HG03439 (cell line): ENCODE data around the gene STAC3.

Source experiments
- ATAC-seq: cut with Tn5 transposase; IDR thresholded peaks from one replicate; pipeline ENCODE4 v1.9.1; 2021; ENCODE audit warnings: mild to moderate bottlenecking, moderate library complexity; ENCODE audit not compliant: unreplicated experiment

Gene STAC3

DNA sequence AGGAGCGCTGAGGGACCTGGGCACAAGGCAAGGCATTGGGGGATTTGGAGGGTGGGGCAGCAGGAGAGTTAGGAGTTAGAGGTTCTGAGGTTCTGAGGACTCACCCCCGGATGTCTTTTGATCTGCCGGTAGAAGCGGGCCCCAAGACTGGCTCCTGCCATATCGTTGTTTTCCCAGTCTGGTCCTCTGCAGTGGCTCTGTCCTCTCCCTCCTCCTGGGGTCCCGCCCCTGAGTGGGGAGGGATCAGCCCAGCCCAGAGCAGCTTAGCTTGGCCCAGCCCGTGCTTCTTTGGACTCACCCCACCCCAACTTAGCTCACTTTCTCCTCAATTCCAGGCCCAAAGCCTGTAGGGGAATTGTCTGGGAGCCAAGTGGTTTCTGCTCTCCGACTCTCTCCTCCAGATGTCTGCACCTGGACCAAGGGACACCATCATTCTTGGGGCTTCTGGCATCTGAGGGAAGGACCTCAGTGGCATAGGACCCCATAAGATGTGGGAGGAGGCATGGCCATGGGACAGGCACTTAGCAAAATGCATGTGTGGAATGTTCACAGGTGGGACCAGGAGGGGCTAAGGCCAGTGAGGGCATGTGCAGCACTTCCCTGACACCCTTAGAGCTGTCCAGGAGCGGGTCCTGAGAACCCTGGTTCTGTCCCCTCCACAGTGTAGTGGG, 13.9 kb downstream of the STAC3 start:
- no peak for ATAC-seq

GRCh38 chr12:57236201-57236924, 14.6 kb downstream of the STAC3 start:
- ATAC-seq = no peak

DNA sequence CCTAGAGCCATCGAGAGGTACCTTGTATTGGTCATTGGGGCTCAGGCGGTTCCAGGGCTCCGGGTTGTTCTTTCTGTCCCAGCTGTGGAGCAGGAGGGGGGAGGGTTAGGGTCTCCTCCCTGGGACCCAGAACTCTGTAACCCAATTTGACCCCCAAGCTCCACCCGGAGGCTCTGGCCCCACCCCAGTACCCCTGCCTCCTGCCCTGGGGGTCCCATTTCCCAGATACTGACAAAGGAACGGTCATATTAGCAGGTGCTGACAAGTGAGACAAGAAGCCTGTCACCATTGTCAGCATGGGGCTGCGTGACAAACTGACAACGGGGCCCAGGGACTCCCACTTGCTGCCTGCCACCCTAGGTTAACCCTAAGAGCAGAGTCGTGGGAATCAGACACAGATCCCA, 15.3 kb downstream of the STAC3 start:
- ATAC-seq = no peak

DNA sequence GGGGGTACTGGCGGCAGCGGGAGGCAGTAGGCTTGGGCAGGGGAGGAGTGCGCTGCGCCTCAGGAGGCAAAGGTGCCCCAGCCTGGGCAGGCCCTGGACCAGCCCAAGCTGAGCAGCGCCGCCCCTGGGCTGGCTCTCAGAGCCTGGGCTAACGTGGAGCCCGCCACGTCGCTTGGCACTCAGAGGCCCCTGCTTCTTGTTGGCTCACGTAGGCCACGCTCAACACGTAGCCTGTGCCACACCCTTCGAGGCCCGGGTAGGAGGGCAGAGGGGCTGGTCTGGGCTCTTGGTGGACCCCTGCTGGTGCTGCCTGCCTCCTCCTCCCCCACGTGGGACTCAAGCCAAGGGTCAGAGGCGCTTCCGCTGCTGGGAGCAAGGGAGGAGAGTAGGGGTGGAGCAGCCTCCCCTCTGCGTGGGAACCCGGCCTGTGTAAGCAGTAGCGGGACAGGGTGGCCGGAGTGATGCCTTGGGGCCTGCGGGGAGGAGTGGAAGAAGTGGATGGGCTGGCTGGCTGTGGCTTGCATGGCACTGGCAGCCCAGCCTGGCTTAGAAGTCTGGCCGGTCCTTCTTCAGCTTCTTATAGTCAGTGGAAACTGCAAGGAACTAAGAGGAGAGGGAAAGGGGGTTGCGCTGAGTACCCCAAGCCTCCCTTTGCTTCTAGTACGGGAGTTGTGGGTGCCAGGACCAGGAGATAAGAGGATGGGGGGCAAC, 15.8 kb downstream of the STAC3 start:
- ATAC-seq = no peak

DNA sequence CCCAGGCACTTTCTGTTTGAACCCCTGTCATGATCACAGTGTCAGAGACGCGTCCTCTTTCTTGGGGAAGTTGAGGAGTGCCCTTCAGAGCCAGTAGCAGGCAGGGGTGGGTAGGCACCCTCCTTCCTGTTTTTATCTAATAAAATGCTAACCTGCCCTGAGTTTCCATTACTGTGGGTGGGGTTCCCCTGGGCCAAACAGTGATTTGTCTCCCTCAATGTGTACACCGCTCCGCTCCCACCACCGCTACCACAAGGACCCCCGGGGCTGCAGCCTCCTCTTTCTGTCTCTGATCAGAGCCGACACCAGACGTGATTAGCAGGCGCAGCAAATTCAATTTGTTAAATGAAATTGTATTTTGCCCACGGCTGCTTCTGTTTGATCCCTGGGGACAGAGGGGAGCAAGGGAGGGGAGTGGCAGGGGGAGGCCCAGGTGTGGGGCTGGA, 16.4 kb downstream of the STAC3 start:
- no peak for ATAC-seq

GRCh38 chr12:57234233-57234570, 16.8 kb downstream of the STAC3 start:
- ATAC-seq = no peak

DNA sequence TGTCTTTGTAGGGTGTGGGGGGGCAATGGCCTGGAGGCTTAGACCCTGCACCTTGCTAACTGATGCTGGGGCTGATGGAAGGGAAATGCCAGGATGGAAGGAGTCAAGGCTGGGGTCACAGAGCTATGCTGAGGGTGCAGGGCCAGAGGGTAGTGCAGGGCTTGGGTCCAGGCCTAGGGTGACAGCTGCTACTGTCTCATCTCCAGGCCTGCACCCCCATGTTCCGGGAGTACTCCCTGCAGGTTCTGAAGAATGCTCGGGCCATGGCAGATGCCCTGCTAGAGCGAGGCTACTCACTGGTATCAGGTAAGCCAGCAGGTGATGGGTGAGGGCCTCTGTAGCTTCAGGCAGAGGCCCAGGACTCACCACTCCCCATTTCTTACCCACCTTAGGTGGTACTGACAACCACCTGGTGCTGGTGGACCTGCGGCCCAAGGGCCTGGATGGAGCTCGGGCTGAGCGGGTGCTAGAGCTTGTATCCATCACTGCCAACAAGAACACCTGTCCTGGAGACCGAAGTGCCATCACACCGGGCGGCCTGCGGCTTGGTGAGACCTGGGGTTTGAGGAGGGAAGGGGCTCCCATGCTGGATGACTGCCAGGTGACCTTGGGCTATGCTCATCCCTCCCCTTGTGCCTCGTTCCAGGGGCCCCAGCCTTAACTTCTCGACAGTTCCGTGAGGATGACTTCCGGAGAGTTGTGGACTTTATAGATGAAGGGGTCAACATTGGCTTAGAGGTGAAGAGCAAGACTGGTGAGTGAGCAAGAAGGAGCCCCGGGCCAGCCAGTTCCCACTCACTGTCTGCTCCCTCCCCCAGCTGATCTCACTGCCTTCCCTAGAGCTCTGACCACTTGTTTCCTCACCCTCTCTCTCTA, 17.4 kb downstream of the STAC3 start:
- no peak for ATAC-seq

DNA sequence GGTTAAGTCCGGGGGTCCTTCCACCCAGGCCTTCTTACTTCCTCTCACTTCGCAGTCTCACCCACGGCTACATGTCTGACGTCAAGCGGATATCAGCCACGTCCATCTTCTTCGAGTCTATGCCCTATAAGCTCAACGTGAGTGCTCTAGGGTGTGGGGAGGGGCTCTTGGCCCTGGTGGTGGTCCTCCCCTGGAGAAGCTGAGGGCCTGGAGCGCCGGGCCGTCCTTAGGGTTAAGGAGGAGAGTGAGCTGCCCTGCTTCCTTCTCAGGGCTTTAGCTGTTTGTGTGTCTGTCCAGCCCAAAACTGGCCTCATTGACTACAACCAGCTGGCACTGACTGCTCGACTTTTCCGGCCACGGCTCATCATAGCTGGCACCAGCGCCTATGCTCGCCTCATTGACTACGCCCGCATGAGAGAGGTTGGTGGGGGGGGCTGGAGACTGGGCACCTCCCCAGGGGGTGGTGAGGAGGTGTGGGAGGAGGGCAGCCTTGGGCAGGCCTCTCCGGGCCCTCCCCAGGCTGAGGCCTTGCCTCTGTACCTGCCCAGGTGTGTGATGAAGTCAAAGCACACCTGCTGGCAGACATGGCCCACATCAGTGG, 18.7 kb downstream of the STAC3 start:
- ATAC-seq = no peak

- no peak for ATAC-seq
Measured at GRCh38 chr12:57231276-57232021, 19.5 kb downstream of the STAC3 start.

DNA sequence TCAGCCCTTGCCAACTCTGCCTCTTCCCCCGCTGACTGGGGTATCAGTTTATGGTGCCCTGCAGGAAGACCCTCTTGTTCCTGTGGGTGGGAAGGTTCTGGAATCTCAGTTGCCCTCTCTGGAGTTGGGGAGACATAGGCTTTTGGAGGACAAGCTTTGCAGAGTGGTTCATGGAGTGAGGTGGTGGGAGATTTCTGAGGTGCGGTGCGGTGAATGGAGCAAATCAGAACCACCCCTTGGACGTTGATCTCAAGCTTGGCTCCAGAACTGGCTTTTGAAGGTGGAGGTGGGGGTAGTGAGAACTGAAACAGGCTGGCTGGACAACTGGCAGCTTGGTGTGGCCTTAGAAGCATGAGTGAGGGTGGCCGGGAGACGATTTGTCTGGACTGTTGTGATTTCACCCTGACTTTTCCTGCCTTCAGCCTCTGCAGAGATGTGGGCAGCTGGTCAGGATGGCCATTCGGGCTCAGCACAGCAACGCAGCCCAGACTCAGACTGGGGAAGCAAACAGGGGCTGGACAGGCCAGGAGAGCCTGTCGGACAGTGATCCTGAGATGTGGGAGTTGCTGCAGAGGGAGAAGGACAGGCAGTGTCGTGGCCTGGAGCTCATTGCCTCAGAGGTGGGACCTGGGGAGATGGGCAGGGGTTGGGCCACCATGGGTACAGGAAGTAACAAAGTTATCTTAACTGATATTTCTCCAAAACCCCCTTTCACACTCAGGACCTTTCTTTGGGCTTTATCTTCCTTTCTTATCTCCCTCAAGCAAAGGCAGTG, 20.4 kb downstream of the STAC3 start:
- ATAC-seq = no peak

- ATAC-seq = peak; percentile 58
Measured at GRCh38 chr12:57229634-57230380, 21.2 kb downstream of the STAC3 start, which contains the start of gene SHMT2. TSS of gene SHMT2 (plus strand) at chr12:57229711. CDS start at chr12:57229779, 68 bp downstream.

- no peak for ATAC-seq
Measured at GRCh38 chr12:57229046-57229633, 21.8 kb downstream of the STAC3 start.

DNA sequence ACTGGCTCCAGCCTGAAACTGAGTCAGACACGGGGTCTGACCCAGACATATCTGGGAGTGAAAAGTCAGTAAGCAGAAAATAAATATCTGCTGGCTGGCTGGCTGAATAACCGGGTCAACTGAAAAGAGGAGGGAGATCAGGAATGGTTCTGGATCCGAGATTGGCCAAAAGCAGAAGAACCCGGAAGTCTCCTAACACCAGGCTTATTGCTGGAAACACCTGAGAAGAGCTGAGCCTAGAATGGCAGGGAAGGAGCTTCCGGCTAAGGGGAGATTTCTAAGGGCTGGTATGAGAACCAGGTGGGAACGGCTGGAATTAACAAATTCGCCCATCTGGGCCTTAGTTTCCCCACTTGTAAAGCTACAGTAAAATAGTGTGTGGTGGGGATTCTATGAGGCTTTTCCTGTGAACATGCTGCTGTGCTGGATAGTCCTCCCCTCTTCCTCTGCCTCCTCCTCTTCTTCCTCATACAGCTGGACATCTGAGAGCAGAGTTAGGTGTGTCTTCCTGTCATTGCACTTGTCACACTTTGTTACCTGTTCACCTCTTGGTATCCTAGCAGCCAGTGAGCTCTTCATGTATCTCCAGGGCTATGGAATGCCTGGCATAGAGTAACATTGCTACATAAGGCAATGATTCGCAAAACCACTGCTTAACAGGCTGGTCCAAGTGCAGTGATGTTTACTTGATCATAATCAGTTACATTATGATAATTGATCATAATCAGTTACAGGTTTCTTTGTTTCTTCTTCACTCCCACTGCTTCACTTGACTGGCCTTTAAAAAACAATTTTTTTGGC, 23.5 kb downstream of the STAC3 start:
- ATAC-seq = no peak

GRCh38 chr12:57226588-57227314, 24.2 kb downstream of the STAC3 start:
- no peak for ATAC-seq

GRCh38 chr12:57225680-57226210, 25.2 kb downstream of the STAC3 start:
- no peak for ATAC-seq

DNA sequence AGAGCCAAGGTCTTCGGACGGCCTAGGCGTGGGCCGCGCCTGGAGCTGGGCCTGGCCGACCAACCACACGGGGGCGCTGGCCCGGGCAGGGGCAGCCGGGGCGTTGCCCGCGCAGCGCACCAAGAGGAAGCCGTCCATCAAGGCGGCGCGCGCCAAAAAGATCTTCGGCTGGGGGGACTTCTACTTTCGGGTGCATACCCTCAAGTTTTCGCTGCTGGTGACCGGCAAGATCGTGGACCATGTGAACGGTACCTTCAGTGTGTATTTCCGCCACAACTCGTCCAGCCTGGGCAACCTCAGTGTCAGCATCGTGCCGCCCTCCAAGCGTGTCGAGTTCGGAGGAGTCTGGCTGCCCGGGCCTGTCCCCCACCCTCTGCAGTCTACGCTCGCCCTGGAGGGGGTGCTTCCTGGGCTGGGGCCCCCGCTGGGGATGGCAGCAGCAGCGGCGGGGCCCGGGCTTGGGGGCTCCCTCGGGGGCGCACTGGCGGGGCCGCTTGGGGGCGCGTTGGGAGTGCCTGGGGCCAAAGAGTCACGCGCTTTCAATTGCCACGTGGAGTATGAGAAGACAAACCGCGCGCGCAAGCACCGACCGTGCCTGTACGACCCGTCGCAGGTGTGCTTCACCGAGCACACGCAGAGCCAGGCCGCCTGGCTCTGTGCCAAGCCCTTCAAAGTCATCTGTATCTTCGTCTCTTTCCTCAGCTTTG, 25.9 kb downstream of the STAC3 start:
- ATAC-seq = no peak
